GM19025 (cell line): ENCODE measurements around the gene CBX5.
"Not testable (repeated sequence)": the region's sequence is repeated elsewhere in the genome, so short reads cannot be mapped to it uniquely, and the experiment has no call there.

Experiments used
- ATAC-seq: cut with Tn5 transposase; IDR thresholded peaks from one replicate; pipeline ENCODE4 v1.9.1; 2021; ENCODE audit warnings: mild to moderate bottlenecking, low read depth, moderate library complexity; ENCODE audit not compliant: unreplicated experiment

The CBX5 gene

GRCh38 chr12:54204316-54204715 is 75.6 kb downstream of the CBX5 start:
- ATAC-seq = no peak

DNA sequence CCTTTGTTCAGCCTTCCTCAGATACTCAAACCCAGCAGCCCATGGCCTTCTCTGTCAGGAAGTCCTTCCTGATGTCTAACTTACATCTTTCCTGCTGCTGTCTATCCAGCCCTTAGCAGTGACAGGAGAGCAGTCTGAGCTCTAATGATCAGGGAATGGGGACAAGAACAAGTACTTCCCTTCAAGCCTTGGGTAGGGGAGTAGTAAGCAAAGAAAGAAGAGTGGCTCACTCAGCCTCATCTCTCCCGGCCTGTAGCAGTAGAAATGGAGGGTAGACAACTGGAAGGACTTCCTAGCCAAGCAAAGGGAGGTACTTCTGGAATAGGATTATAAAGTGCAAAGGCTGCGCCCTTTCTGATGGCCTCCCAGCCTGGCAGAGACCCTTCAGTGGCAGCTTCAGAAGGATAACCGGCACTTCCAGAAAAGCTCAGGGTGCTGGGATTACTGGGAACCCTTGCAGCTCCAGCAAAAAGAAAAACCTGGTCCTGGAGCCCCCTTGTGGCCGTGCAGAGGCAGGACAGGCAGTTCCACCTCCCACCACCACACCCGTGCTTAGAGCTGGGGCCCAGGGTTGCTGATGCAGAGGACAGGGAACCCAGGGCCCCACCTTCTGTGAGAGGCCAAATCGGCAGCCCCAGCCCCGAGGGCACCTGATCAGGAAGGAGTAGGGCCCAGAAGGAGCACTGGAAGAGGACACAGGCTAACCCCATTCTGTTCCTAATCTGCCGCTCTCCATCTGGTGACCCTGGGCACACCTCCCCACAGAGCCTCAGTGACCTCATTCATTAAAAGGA is 78.7 kb downstream of the CBX5 start:
- no peak for ATAC-seq

- no peak for ATAC-seq
These were observed 79.5 kb downstream of the CBX5 start for GRCh38 chr12:54200412-54200811.

GRCh38 chr12:54199917-54200316 is 80.0 kb downstream of the CBX5 start:
- ATAC-seq = no peak

- no peak for ATAC-seq
These were observed 80.9 kb downstream of the CBX5 start for GRCh38 chr12:54199034-54199433.

DNA sequence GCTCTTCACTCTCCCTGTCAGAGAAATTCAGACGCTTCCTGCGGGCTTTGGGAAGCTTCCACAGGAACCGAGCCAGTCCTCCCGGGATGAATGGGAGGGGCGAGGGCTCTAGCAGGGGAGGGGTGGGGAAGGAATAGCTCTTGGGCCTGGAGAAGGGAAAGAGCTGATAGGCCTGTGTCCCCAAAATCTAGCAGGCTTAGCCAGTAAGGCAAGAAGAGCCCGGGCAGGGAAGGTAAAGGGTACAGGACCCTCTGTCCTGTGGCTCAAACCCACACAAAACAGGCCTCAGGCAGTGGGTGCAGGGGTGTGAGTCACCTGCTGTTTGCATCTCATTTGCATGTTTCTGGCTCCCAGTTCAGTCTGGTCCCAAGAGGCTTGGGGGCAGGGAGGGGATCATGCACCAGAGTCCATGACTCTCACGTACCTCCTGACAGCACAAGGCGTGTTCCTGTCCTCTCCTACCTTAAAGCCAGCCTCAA is 82.5 kb downstream of the CBX5 start:
- no peak for ATAC-seq

DNA sequence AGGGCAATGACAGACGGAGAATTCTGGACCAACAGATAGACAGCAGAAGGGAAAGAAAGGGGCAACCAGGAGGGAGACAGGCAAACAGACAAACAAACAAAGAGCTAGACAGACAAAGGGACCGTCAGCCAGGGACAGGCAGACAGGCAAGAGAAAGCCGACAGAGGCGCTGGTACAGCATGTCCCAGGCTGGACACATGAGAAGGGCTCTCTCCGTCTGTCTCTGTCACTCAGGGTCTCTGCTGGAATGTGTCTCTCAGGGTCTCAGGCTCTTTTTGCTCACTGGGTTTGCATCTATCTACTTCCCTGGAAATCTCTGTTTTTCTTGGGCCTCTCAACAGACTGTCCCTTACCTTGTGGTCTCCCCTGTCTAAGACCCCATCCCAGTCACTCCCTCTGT is 82.9 kb downstream of the CBX5 start:
- ATAC-seq = no peak

GRCh38 chr12:54196396-54196795 is 83.5 kb downstream of the CBX5 start:
- ATAC-seq = no peak

GRCh38 chr12:54195737-54196347 is 84.1 kb downstream of the CBX5 start:
- ATAC-seq = no peak

GRCh38 chr12:54195080-54195736 is 84.7 kb downstream of the CBX5 start:
- ATAC-seq = no peak

DNA sequence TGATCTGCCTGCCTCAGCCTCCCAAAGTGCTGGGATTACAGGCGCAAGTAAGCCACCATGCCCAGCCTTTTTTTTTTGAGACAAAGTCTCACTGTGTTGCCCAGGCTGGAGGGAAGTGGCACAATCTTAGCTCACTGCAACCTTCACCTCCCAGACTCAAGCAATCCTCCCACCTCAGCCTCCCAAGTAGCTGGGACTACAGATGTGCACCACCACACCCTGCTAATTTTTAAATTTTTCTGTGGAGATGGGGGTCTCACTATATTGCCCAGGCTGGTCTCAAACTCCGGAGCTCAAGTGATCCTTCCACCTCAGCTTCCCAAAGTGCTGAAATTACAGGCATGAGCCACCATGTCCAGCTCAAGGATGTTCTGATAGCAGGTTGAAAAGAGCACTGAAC is 85.3 kb downstream of the CBX5 start:
- not testable (repeated sequence) for ATAC-seq

DNA sequence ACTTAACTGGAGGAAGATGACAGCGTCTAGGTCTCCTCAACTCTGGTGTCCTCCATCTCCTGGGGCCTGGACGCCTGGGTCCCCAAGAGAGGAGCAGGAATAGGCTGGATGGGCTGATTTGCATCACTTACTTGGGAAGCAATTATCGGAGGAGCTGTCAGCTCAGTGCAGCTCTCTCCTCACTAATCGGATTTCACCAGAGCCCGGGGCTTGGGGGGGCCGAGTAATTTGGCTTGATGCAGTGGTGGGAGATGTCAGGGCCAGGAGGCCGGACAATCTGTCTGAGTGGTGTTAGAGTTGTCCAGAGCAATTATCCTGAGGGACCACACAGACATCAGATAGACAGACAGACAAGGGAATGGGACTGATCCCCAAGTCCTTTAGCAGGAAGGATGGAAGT is 86.5 kb downstream of the CBX5 start:
- ATAC-seq = no peak

GRCh38 chr12:54191550-54192022 is 88.3 kb downstream of the CBX5 start:
- ATAC-seq = no peak

- no peak for ATAC-seq
These were observed 88.8 kb downstream of the CBX5 start for GRCh38 chr12:54191126-54191525.

DNA sequence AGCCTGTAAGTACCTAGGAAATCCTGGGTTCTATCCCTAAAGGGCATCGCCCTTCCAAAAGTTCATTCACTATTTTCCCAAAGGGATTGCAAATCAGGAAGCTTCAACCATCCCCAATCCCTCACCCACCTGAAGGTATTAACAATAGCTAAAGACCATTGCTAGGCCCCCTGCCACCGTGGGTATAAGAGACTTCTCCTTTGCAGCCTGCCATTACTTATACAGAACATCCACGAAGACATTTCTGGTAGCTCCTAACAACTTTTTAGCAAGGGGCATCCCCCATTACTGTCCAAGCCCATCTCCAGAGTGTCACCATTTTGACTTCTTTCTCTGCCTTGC is 90.8 kb downstream of the CBX5 start:
- ATAC-seq = no peak

- ATAC-seq = no peak
These were observed 92.8 kb downstream of the CBX5 start for GRCh38 chr12:54187075-54187474.

DNA sequence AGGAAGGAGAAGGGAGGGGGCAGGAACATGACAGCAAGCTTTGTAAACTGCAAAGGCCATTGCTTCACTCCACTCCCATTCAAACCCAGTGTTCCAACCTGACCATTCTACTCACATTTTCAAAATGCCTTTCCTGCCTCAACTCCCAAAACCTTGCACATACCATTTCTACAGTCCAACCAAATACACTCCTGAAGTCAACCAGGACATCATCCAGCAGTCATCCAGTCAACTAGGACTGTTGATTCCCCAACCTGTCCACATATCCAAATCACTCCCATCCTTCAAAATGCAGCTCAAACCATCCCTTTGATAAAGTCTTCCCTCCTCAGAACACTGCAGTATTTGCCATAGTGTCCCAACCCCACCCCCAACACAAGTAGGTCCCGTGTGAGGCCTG is 94.0 kb downstream of the CBX5 start:
- no peak for ATAC-seq

DNA sequence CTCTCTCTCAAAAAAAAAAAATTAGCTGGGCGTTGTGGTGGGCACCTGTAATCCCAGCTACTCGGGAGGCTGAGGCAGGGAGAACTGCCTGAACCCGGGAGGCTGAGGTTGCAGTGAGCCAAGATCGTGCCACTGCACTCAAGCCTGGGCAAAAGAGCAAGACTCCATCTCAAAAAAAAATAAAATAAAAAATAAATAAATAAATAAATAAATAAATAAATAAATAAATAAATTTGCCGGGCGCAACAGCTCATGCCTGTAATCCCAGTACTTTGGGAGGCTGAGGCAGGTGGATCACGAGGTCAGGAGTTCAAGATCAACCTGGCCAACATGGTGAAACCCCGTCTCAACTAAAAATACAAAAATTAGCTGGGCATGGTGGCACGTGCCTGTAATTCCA is 94.6 kb downstream of the CBX5 start:
- not testable (repeated sequence) for ATAC-seq

- ATAC-seq = no peak
These were observed 95.7 kb downstream of the CBX5 start for GRCh38 chr12:54184024-54184805.

GRCh38 chr12:54182981-54183380 is 96.9 kb downstream of the CBX5 start:
- ATAC-seq = no peak

DNA sequence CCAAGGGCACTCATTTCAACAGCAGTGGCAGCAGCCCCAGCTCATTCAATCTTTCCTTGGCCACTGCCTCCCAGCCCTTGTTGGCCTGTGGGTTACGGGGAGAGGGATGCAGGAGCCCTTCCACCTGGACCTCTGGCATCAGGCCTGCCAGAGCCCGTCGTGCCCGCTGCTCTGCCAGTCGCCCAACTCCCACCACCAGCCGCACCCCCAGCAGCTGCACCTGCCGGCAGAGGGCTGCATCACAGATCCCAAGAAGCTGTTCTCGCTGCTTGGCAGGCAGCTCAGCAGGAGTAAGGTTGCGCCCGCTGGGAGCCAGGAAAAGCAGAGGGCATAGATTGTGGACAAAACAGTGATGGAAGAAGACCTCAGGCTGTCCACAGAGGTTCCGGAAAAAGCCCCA is 97.8 kb downstream of the CBX5 start:
- no peak for ATAC-seq
